GM12801 (cell line): ENCODE results near the gene RUNX1.

Experiments used
- TF ChIP-seq, protein P1 (sequence below): IDR thresholded peaks from one replicate; pipeline ENCODE4 v1.5.1; 2011; ENCODE audit warnings: control low read depth; ENCODE audit not compliant: insufficient read length; ENCODE audit errors: extremely low read depth

RUNX1 gene

GRCh38 chr21:34885125-34885524, 164.0 kb downstream of the RUNX1 start:
- TF ChIP-seq, protein P1, sequence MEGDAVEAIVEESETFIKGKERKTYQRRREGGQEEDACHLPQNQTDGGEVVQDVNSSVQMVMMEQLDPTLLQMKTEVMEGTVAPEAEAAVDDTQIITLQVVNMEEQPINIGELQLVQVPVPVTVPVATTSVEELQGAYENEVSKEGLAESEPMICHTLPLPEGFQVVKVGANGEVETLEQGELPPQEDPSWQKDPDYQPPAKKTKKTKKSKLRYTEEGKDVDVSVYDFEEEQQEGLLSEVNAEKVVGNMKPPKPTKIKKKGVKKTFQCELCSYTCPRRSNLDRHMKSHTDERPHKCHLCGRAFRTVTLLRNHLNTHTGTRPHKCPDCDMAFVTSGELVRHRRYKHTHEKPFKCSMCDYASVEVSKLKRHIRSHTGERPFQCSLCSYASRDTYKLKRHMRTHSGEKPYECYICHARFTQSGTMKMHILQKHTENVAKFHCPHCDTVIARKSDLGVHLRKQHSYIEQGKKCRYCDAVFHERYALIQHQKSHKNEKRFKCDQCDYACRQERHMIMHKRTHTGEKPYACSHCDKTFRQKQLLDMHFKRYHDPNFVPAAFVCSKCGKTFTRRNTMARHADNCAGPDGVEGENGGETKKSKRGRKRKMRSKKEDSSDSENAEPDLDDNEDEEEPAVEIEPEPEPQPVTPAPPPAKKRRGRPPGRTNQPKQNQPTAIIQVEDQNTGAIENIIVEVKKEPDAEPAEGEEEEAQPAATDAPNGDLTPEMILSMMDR: no peak

DNA sequence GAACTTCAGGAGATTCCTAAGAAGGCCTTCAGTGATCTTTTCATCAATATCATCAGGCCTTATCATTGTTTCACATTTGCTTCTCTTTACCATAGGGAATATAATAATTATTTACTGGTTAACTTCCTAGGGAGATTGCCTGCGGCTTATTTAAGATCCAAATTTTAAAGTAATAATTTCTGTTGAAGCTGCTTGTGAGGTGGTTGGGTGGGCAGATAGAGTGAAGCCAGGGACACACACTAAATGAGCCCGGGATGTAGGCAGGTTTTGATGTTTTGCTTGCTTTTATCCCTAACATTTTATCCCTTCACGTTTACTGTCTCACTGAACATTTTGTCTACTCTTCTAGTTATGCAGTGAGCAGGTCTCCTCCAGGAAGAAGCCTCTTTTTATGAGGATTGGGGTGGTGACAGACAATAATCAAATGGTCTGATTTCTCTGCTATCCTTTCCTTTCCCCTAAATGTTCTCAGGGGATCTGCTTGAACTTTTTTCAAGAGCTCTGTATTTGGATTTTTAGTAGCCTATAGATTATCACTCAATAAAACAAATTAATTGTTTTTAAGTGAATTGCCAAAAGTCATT, 164.7 kb downstream of the RUNX1 start:
- TF ChIP-seq, protein P1: no peak

DNA sequence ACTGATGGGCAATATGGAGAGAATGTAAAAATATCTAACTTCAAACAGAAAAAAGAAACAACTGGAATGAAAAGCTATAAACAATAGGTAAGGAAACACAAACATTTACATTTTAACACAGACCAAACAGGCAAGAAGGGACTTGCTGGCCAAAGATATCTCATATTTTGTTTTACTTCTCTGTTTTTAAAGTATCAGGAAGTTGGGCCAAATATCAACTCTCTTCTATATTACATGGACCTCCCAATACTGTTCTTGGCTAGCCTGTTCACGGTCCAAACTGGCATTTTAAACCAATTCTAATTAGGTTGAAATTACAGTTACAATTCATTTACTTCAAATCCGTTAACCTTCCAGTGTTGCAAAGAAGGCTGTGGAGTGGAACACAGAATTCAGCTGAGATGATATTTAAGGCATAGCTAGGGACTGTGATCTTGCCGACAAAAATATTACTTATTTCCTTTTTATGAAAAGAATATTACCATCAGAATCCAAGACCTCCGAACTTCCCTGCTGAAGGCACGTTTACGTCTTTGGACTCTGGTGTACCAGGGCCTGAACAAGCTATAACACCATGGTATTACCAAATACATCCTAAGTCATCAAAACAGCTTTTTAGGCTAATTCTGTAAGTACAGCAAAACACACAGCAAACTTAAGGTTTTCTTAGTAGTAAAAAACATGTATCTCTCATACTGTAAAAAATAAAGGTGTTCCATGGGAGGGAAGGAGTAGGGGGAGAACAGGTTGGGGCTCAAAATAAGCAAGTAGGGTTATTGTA, 165.4 kb downstream of the RUNX1 start:
- TF ChIP-seq, protein P1: no peak

DNA sequence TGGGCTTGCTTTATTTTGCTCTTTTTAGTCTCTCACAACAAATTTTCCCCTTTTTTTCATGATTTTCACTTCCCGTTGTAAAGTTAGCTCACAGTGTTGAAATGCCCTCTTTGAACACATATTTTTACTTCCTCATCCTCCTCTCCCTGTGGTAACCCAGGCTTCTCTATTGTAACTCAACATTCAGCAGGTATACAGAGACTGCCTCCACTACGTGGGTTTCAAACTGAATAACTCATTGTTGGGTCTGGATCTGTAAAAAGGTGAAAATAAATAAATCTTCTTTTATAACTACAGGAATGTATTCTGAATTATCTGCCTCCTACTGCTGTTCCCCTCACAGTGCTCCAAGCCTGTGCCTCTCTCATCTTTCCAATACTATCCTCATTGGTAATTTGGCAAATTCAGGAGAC, 166.4 kb downstream of the RUNX1 start:
- TF ChIP-seq, protein P1: no peak

DNA sequence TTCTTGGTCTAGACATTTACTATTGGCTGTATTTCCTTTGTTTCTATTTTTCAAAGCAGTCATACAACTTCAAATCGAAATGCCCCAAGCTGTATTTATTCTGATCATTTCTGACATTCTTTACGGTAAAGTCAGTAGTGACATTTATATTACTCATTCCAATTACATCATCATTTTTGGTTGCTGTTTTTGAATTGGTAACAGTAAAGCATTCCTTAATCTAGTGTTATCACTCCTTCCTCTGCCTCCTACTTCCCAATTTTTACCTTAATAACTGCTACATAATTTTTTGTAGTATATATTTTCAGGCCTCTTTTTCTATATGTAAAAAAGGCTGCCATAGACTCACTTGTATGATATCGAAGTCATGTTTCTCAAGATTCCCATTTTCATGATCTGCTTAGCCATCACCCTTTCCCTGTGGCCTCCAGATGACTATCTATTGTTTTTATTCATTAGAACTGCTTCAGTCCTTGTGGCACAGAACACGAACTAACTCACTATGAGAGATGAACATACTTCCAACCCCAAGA, 167.2 kb downstream of the RUNX1 start:
- TF ChIP-seq, protein P1: no peak

- TF ChIP-seq, protein P1: no peak
These were observed 167.7 kb downstream of the RUNX1 start for GRCh38 chr21:34881421-34881820.

DNA sequence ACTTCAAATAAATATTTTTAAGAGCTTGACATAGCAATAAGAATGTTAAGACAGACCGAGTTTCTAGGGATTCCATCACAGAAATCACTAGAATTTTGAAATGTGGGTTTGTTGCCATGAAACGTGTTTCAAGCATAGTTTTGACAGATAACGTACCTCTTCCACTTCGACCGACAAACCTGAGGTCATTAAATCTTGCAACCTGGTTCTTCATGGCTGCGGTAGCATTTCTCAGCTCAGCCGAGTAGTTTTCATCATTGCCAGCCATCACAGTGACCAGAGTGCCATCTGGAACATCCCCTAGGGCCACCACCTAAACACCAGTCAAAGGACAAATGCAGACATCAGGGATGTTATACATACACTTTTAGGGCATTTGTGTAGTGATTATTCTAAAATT, 168.7 kb downstream of the RUNX1 start:
- TF ChIP-seq, protein P1: no peak
